H9 (cell line): Measurements from ENCODE around the gene AP2A2. TPM values are rescaled to one million over a fixed set of nuclear protein-coding genes. Genes with fewer than 3 reads are reported as not detected.
A peak's percentile ranks its signal among the peaks of the same experiment; 100 is the strongest.

Experiments used
- DNase-seq: peaks from one replicate; pipeline ENCODE4 v3.0.0-alpha.2; 2017
- H2AFZ ChIP-seq: one replicate; pipeline ENCODE4 v1.6.1; 2013; ENCODE audit warnings: mild to moderate bottlenecking, low read length, control low read depth, moderate library complexity
- H2AK5ac ChIP-seq: 2 replicates; pipeline ENCODE4 v1.6.1; 2013; ENCODE audit warnings: low read length, control low read depth, mixed read lengths; ENCODE audit not compliant: insufficient read length
- H2BK120ac ChIP-seq: one replicate; pipeline ENCODE4 v1.6.1; 2013; ENCODE audit warnings: low read depth, mild to moderate bottlenecking, low read length, control low read depth, inconsistent platforms; ENCODE audit not compliant: poor library complexity, severe bottlenecking
- H2BK12ac ChIP-seq: 2 replicates; pipeline ENCODE4 v1.6.1; 2013; ENCODE audit warnings: low read length, control low read depth, mixed read lengths, low read depth; ENCODE audit not compliant: insufficient read length
- H2BK15ac ChIP-seq: 2 replicates; pipeline ENCODE4 v1.6.1; 2013; ENCODE audit warnings: low read depth, low read length, control low read depth
- H2BK20ac ChIP-seq: one replicate; pipeline ENCODE4 v1.6.1; 2013; ENCODE audit warnings: low read depth, mild to moderate bottlenecking, low read length, control low read depth, inconsistent platforms; ENCODE audit not compliant: poor library complexity, severe bottlenecking
- H2BK5ac ChIP-seq: 2 replicates; pipeline ENCODE4 v1.6.1; 2013; ENCODE audit warnings: low read length, control low read depth, mixed read lengths; ENCODE audit not compliant: insufficient read length
- H3K14ac ChIP-seq: 2 replicates; pipeline ENCODE4 v1.6.1; 2013; ENCODE audit warnings: low read length, control low read depth; ENCODE audit not compliant: insufficient read depth
- H3K18ac ChIP-seq: 2 replicates; pipeline ENCODE4 v1.6.1; 2013; ENCODE audit warnings: low read depth, mild to moderate bottlenecking, mixed read lengths, low read length, control low read depth; ENCODE audit not compliant: insufficient read length
- H3K23ac ChIP-seq: 2 replicates; pipeline ENCODE4 v1.6.1; 2013; ENCODE audit warnings: low read length, control low read depth, mixed read lengths, low read depth; ENCODE audit not compliant: insufficient read length
- H3K23me2 ChIP-seq: 2 replicates; pipeline ENCODE4 v1.6.1; 2013; ENCODE audit warnings: low read depth, mild to moderate bottlenecking, mixed read lengths, low read length, control low read depth; ENCODE audit not compliant: insufficient read length, poor library complexity, severe bottlenecking
- H3K27ac ChIP-seq: 2 replicates; pipeline ENCODE4 v1.5.1; 2013; ENCODE audit warnings: low read length, control low read depth, mixed read lengths, low read depth; ENCODE audit not compliant: insufficient read length
- H3K27me3 ChIP-seq: 2 replicates; pipeline ENCODE4 v1.6.1; 2013; ENCODE audit warnings: low read length, control low read depth, inconsistent platforms; ENCODE audit not compliant: insufficient read depth
- H3K4ac ChIP-seq: 2 replicates; pipeline ENCODE4 v1.6.1; 2013; ENCODE audit warnings: low read depth, mild to moderate bottlenecking, control low read depth, inconsistent platforms, low read length, moderate library complexity
- H3K4me1 ChIP-seq: 2 replicates; pipeline ENCODE4 v1.6.1; 2013; ENCODE audit warnings: low read length, control low read depth, inconsistent platforms; ENCODE audit not compliant: insufficient read depth
- H3K4me2 ChIP-seq: 2 replicates; pipeline ENCODE4 v1.6.1; 2013; ENCODE audit warnings: low read length, control low read depth, mixed read lengths; ENCODE audit not compliant: insufficient read length, insufficient read depth
- H3K56ac ChIP-seq: 2 replicates; pipeline ENCODE4 v1.6.1; 2013; ENCODE audit warnings: low read depth, mild to moderate bottlenecking, mixed read lengths, low read length, control low read depth; ENCODE audit not compliant: insufficient read length
- H3K79me1 ChIP-seq: 2 replicates; pipeline ENCODE4 v1.6.1; 2013; ENCODE audit warnings: low read depth, mild to moderate bottlenecking, moderate library complexity, low read length, control low read depth, inconsistent platforms; ENCODE audit not compliant: insufficient read depth, poor library complexity, severe bottlenecking
- H3K79me2 ChIP-seq: 2 replicates; pipeline ENCODE4 v1.6.1; 2013; ENCODE audit warnings: low read length, control low read depth, inconsistent platforms; ENCODE audit not compliant: insufficient read depth
- H3K9ac ChIP-seq: 2 replicates; pipeline ENCODE4 v1.6.1; 2013; ENCODE audit warnings: low read length, control low read depth, mixed read lengths; ENCODE audit not compliant: insufficient read length; ENCODE audit errors: extremely low read depth
- H3K9me3 ChIP-seq: one replicate; pipeline ENCODE4 v1.6.1; 2013; ENCODE audit warnings: low read depth, low read length, inconsistent platforms; ENCODE audit not compliant: control insufficient read depth
- H3T11ph ChIP-seq: one replicate; pipeline ENCODE4 v1.6.1; 2013; ENCODE audit warnings: mild to moderate bottlenecking, low read length, control low read depth, inconsistent platforms
- H4K20me1 ChIP-seq: one replicate; pipeline ENCODE4 v1.6.1; 2013; ENCODE audit not compliant: control insufficient read depth, insufficient read length, insufficient read depth
- H4K5ac ChIP-seq: 2 replicates; pipeline ENCODE4 v1.6.1; 2013; ENCODE audit warnings: low read depth, mild to moderate bottlenecking, mixed read lengths, low read length, control low read depth; ENCODE audit not compliant: insufficient read length
- H4K8ac ChIP-seq: replicated peaks from 2 replicates; pipeline ENCODE4 v1.6.1; 2013; ENCODE audit warnings: low read length, control low read depth, mixed read lengths, low read depth; ENCODE audit not compliant: insufficient read length
- H4K91ac ChIP-seq: 2 replicates; pipeline ENCODE4 v1.6.1; 2013; ENCODE audit warnings: low read depth, mild to moderate bottlenecking, moderate library complexity, mixed read lengths, low read length, control low read depth; ENCODE audit not compliant: insufficient read length
- H3K27ac Mint-ChIP-seq, 3 experiments: 2 replicates in 2 of 3; 3 replicates in 1 of 3; pipeline ENCODE4 v1.8.0; 2020 to 2021; ENCODE audit warnings: mixed read lengths in 3 of 3, mild to moderate bottlenecking in 1 of 3, moderate library complexity in 1 of 3
- H3K27me3 Mint-ChIP-seq: 2 replicates; pipeline ENCODE4 v1.8.0; 2021; ENCODE audit warnings: low read depth, mild to moderate bottlenecking, moderate library complexity, mixed read lengths
- H3K36me3 Mint-ChIP-seq, 3 experiments: 2 replicates in 2 of 3; 3 replicates in 1 of 3; pipeline ENCODE4 v1.8.0; 2020 to 2021; ENCODE audit warnings: low read depth in 3 of 3, mixed read lengths in 3 of 3; ENCODE audit not compliant: insufficient read depth in 1 of 3
- H3K4me1 Mint-ChIP-seq, 2 experiments: 2 replicates each; pipeline ENCODE4 v1.8.0; 2020; ENCODE audit warnings: mixed read lengths in 2 of 2
- H3K4me3 Mint-ChIP-seq, 2 experiments: 2 replicates in 1 of 2; 3 replicates in 1 of 2; pipeline ENCODE4 v1.8.0; 2020 to 2021; ENCODE audit warnings: mild to moderate bottlenecking in 2 of 2, mixed read lengths in 2 of 2, moderate library complexity in 1 of 2
- H3K9me3 Mint-ChIP-seq, 2 experiments: 2 replicates in 1 of 2; 3 replicates in 1 of 2; pipeline ENCODE4 v1.8.0; 2020; ENCODE audit warnings: mild to moderate bottlenecking in 2 of 2, mixed read lengths in 2 of 2, moderate library complexity in 1 of 2
- WGBS: extraction: QIAGEN DNeasy Blood & Tissue Kit; methylation state at CpG from one replicate; pipeline ENCODE4 v1.1.7; 2013; ENCODE audit warnings: missing lambda C conversion rate, low lambda C conversion rate, mixed read lengths; ENCODE audit not compliant: insufficient read length; ENCODE audit errors: extremely low coverage; 5-methylcytosine and 5-hydroxymethylcytosine counted together
- total RNA-seq: library from RNA; stranded (reverse); gene quantifications from 2 replicates; pipeline ENCODE4 v1.2.1, GENCODE V29; 2021
- TF ChIP-seq, protein P1 (sequence below): fragments of 200-600 bp; sonication (generic); conservative IDR thresholded peaks from 3 replicates; pipeline ENCODE4 v1.8.0; 2021; ENCODE audit warnings: antibody characterized with exemption, mild to moderate bottlenecking

AP2A2 gene
- total RNA-seq, 1 experiment from 2014 or later = 53.7 TPM

DNA sequence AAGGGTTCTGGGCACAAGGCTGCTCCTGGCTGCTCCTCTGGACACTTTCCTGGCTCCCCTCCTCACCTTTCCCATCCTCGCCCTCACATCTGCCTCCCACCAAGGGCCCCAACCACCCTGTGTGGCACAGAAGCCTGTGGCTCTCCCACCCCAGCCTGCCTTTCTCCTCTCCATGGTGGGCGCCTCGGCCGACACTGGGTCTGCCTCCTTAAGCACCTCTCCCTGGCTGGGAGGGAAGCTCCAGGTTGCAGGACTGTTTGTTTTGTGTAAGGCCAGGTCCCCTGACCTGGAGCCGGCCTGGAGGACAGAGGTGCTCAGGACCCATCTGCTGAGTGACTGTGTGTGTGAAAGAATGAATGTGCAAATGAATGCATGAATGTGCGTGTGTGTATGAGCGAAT, 96.7 kb downstream of the AP2A2 start:
- Histone ChIP-seq H3T11ph (no peak overlapping the region), H2AFZ (no peak overlapping the region), H4K20me1 (peaks cover 2% of the 10 kb centered on the region), H3K23ac (no peak overlapping the region), H2BK12ac (no peak overlapping the region), H4K5ac (no peak overlapping the region), H3K14ac (no peak overlapping the region), H4K8ac (no peak overlapping the region), H4K91ac (no peak overlapping the region), H2AK5ac (no peak overlapping the region), H3K4me2 (no peak overlapping the region), H3K79me2 (no peaks in the 10 kb centered on the region), H3K4me1 (no peaks in the 10 kb centered on the region), H3K79me1 (no peaks in the 10 kb centered on the region), H3K23me2 (no peaks in the 10 kb centered on the region), H3K9ac (no peak overlapping the region), H3K27me3 (no peaks in the 10 kb centered on the region), H3K4ac (no peak overlapping the region), H3K27ac (no peak overlapping the region), H2BK120ac (no peak overlapping the region), H3K56ac (no peak overlapping the region), H2BK5ac (no peak overlapping the region), H2BK20ac (no peak overlapping the region), H2BK15ac (no peak overlapping the region), H3K9me3 (peaks cover 3% of the 10 kb centered on the region), H3K18ac (no peak overlapping the region)
- WGBS = no CpG with 5 or more reads among the region's 7 CpGs
- no peak overlapping the region for H3K4me3 Mint-ChIP-seq
- peaks cover 4 to 8% (median 5%) of the 10 kb centered on the region in 3 experiments; a peak in 6 of 7 replicates for H3K36me3 Mint-ChIP-seq
- H3K4me1 Mint-ChIP-seq = peaks cover 3 to 8% of the 10 kb centered on the region in 2 experiments; a peak in 2 of 4 replicates
- TF ChIP-seq, protein P1, sequence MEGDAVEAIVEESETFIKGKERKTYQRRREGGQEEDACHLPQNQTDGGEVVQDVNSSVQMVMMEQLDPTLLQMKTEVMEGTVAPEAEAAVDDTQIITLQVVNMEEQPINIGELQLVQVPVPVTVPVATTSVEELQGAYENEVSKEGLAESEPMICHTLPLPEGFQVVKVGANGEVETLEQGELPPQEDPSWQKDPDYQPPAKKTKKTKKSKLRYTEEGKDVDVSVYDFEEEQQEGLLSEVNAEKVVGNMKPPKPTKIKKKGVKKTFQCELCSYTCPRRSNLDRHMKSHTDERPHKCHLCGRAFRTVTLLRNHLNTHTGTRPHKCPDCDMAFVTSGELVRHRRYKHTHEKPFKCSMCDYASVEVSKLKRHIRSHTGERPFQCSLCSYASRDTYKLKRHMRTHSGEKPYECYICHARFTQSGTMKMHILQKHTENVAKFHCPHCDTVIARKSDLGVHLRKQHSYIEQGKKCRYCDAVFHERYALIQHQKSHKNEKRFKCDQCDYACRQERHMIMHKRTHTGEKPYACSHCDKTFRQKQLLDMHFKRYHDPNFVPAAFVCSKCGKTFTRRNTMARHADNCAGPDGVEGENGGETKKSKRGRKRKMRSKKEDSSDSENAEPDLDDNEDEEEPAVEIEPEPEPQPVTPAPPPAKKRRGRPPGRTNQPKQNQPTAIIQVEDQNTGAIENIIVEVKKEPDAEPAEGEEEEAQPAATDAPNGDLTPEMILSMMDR = no peak
- DNase-seq = no peak
- H3K9me3 Mint-ChIP-seq = peaks cover 9% of the 10 kb centered on the region in 2 experiments
- H3K27me3 Mint-ChIP-seq = peaks cover 6% of the 10 kb centered on the region
- H3K27ac Mint-ChIP-seq = peak overlapping the region in 1 of 3 experiments; percentile 54; a peak in 3 of 7 replicates
